Rectal smooth muscle tissue (tissue), 1 donor: ENCODE data around the gene ING2.
"Not testable (repeated sequence)": the region's sequence is repeated elsewhere in the genome, so short reads cannot be mapped to it uniquely, and the experiment has no call there.

Experiments used
- H3K27ac ChIP-seq: one replicate; pipeline ENCODE4 v1.7.0; 2013; ENCODE audit warnings: low read depth, low read length, inconsistent platforms
- H3K27me3 ChIP-seq: one replicate; pipeline ENCODE4 v1.7.0; 2013; ENCODE audit warnings: low read length; ENCODE audit not compliant: control insufficient read depth, insufficient read depth
- H3K36me3 ChIP-seq: one replicate; pipeline ENCODE4 v1.7.0; 2013; ENCODE audit warnings: low read length; ENCODE audit not compliant: control insufficient read depth, insufficient read depth
- H3K4me1 ChIP-seq: one replicate; pipeline ENCODE4 v1.7.0; 2013; ENCODE audit warnings: low read length; ENCODE audit not compliant: control insufficient read depth, insufficient read depth
- H3K4me3 ChIP-seq: one replicate; pipeline ENCODE4 v1.7.0; 2013; ENCODE audit warnings: low read length
- H3K9ac ChIP-seq: one replicate; pipeline ENCODE4 v1.7.0; 2013; ENCODE audit warnings: low read length

The ING2 gene

DNA sequence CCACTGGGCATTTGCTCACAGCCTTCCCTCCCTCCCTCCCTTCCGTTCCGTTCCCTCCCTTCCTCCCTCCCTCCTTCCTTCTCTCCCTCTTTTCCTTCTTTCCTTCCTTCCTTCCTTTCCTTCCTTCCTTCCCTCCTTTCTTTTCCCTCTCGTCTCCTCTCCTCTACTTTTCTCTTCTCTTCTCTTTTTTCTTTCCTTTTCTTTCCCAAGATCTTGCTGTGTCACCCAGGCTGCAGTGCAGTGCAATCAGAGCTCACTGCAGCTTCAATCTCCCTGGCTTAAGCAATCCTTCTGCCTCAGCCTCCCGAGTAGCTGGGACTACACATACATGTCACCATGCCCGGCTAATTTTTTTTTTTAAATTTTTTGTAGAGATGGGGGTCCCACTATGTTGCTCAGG lies 26.7 kb upstream of the ING2 start:
- Histone ChIP-seq H3K4me1 (no peaks in the 10 kb centered on the region), H3K27me3 (no peaks in the 10 kb centered on the region), H3K36me3 (no peaks in the 10 kb centered on the region), H3K27ac (no peak overlapping the region), H3K9ac (no peak overlapping the region), H3K4me3 (no peak overlapping the region)

DNA sequence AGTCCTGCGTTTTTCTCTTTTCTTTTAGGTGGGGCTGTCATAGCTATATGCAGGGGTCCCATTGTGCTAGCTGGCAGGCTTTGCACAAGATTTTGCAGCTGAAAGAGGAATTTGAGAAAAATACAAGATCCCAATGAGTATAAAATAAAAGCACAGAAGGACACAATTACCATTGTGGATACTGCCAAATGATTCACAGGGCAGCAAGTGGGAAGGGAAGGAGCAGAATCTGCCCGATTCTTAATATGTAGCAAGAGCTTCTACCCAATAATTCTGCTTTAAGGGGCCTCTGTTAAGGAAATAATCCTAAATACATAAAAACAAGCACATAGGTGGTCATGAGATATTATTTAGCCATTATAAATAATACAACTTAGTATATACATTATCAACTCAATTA lies 25.9 kb upstream of the ING2 start:
- no peak overlapping the region for H3K9ac ChIP-seq
- no peaks in the 10 kb centered on the region for H3K36me3 ChIP-seq
- H3K27ac ChIP-seq, result no peak overlapping the region
- no peak overlapping the region for H3K4me3 ChIP-seq
- no peaks in the 10 kb centered on the region for H3K27me3 ChIP-seq
- no peaks in the 10 kb centered on the region for H3K4me1 ChIP-seq

DNA sequence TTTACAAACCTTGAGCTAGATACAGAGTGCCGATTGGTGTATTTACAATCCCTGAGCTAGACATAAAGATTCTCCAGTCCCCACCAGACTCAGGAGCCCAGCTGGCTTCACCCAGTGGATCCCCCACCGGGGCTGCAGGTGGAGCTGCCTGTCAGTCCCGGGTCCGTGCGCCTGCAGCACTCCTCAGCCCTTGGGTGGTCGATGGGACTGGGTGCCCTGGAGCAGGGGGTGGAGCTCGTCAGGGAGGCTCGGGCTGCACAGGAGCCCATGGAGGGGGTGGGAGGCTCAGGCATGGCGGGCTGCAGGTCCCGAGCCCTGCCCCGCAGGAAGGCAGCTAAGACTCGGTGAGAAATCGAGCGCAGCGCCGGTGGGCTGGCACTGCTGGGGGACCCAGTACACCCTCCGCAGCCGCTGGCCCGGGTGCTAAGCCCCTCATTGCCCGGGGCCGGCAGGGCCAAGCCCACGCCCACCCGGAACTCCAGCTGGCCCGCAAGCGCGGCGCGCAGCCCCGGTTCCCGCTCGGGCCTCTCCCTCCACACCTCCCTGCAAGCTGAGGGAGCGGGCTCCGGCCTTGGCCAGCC lies 22.3 kb upstream of the ING2 start:
- not testable (repeated sequence) for H3K27me3 ChIP-seq

DNA sequence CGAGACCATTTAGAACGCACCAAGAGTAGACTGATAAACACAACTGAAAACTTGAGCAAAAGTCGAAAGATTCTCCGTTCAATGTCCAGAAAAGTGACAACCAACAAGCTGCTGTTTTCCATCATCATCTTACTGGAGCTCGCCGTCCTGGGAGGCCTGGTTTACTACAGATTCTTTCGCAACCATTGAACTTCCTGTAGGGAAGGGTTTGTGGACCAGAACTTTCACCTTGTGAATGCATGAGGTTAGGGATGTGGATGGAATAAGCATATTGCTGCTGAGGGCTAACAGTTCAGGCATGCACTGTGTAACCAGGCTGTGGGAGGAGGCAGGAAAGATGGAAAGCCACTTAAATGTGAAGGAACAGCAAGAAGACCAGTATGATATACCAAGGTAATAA lies 20.9 kb upstream of the ING2 start:
- Histone ChIP-seq H3K4me1 (no peaks in the 10 kb centered on the region), H3K27me3 (no peaks in the 10 kb centered on the region), H3K9ac (no peak overlapping the region), H3K27ac (no peak overlapping the region), H3K4me3 (no peak overlapping the region), H3K36me3 (no peaks in the 10 kb centered on the region)

More for the DNA sequence above, 22.3 kb upstream of the ING2 start:
- not testable (repeated sequence) for H3K27ac ChIP-seq, H3K9ac ChIP-seq, H3K4me1 ChIP-seq, H3K4me3 ChIP-seq, H3K36me3 ChIP-seq

DNA sequence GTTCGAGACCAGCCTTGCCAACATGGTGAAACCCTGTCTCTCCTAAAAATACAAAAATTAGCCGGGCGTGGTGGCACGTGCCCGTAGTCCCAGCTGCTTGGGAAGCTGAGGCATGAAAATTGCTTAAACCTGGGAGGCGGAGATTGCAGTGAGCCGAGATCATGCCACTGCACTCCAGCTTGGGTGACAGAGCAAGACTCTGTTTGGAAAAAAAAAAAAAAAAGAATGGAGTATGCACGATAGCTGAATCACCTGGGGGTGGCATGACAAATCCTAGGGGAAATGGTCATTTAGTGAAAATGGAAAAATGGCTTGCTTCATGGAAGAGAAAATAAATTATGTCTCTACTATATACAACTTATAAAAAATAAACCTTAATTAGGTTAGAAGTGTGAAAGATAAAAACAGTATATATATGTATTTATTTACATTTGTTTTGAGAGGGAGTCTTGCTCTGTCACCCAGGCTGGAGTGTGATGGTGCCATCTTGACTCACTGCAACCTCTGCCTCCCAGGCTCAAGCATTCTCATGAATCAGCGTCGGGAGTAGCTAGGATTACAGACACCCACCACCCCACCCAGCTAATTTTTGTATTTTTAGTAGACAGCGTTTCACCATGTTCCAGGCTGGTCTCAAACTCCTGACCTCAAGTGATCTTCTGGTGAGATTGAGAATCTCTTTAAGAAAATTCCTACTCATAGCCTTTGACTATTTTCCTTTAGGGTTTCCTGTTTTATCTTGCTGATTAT lies 19.3 kb upstream of the ING2 start:
- no peak overlapping the region for H3K9ac ChIP-seq
- no peaks in the 10 kb centered on the region for H3K36me3 ChIP-seq
- H3K4me1 ChIP-seq, result no peaks in the 10 kb centered on the region
- H3K4me3 ChIP-seq, result no peak overlapping the region
- no peaks in the 10 kb centered on the region for H3K27me3 ChIP-seq
- no peak overlapping the region for H3K27ac ChIP-seq

DNA sequence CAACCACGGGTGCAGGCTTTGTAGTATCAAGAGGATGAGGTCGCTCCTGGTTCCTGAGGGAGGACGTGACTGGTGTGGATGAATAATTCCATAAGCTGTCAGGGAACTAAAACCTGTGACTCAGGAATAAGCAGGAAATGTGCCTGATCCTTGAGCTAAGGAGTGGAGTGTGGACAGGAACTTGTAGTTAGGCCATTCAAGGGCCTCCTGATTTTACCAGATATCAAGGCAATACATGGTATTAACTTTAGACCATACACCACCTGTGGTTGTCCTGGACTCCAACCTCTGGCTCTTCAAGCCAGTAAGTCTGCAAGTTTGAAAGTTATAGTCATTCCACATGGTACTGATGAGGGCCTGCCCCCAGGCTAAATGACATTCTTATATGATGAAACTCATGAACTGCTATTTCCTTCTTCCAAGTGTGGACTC lies 12.1 kb upstream of the ING2 start:
- no peaks in the 10 kb centered on the region for H3K4me1 ChIP-seq
- H3K4me3 ChIP-seq, result no peak overlapping the region
- H3K27ac ChIP-seq, result no peak overlapping the region
- no peaks in the 10 kb centered on the region for H3K36me3 ChIP-seq
- no peak overlapping the region for H3K9ac ChIP-seq
- no peaks in the 10 kb centered on the region for H3K27me3 ChIP-seq

DNA sequence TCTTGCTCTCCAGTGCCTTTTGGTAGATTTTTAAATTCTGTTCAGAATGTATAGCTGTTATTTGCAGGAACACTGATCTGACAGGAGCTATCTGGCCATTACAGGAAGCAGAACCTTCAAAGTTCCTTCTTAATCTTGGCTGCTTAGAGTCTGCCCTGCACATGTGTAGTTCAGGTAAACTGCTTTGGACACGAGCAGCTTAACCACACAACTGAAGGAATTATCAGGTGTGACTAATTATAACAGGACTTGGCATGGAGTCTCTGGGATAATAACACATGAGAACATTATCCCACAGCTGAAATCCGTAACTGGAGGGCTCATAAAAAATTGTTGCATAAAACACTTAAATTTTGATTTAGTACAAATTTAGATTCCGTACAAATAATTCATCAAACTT lies 11.6 kb upstream of the ING2 start:
- H3K27ac ChIP-seq, result no peak overlapping the region
- H3K27me3 ChIP-seq, result no peaks in the 10 kb centered on the region
- no peaks in the 10 kb centered on the region for H3K36me3 ChIP-seq
- H3K4me3 ChIP-seq, result no peak overlapping the region
- H3K4me1 ChIP-seq, result no peaks in the 10 kb centered on the region
- H3K9ac ChIP-seq, result no peak overlapping the region

DNA sequence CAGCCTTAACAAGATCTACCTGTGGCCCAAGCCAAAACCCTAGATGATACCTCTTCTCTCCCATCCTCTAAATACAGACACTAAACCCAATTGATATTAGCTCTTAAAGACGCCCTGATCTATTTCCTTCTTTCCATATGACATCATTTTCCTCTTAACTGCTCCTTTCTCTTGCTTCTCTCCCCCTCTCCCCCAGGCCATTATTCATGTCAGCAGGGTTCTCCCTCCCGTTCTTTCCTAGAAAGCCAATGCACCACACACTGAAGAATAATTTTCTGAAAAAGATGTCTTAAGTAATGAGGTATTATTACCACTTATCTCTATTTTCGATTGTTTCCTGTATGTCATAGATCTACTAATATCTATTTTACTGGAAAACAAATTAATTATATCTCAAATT lies 9.7 kb upstream of the ING2 start:
- Histone ChIP-seq H3K27me3 (no peaks in the 10 kb centered on the region), H3K27ac (no peak overlapping the region), H3K9ac (no peak overlapping the region), H3K36me3 (no peaks in the 10 kb centered on the region), H3K4me3 (no peak overlapping the region), H3K4me1 (no peaks in the 10 kb centered on the region)

DNA sequence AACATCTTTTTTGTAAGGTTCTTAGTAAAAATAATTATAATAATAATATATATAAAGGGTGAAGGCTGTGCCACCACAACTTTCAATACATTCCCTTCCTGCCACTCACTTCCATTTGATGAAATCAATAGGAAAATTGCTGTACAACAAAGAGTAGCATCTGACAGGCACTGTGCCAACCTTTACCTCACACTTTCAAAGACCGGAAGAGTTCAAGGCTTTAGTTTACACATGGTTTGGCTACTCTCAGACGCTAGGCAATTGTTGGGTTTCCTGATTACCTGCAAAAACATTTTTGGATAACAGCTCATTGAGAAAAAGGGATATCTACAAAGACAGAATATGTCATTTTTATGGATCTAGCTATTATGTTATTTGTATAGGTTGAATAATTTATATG lies 5.5 kb upstream of the ING2 start:
- Histone ChIP-seq H3K9ac (no peak overlapping the region), H3K4me3 (no peak overlapping the region), H3K36me3 (no peaks in the 10 kb centered on the region), H3K27ac (no peak overlapping the region), H3K27me3 (no peaks in the 10 kb centered on the region), H3K4me1 (peaks cover 6% of the 10 kb centered on the region)

DNA sequence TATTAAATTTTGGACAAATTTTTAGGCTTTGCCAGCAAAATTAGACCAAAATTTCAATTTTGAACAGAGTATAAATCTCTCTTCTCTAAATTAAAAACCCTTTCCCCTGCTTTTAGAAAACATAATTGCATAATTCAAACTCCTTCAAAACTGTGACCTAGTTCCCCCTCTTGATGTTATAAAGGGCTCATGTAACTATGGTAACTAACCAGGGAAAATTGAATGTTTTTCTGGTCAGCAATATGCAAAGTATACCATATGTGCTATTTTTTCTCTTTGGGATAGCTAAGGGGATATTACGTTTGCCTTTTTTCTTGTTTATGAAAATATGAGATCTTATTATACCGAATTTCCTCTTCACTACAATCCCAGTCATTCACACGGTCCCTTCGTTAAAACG lies 5.1 kb upstream of the ING2 start:
- Histone ChIP-seq H3K4me3 (no peak overlapping the region), H3K9ac (no peak overlapping the region), H3K27me3 (no peaks in the 10 kb centered on the region), H3K36me3 (no peaks in the 10 kb centered on the region), H3K4me1 (peaks cover 6% of the 10 kb centered on the region), H3K27ac (no peak overlapping the region)

DNA sequence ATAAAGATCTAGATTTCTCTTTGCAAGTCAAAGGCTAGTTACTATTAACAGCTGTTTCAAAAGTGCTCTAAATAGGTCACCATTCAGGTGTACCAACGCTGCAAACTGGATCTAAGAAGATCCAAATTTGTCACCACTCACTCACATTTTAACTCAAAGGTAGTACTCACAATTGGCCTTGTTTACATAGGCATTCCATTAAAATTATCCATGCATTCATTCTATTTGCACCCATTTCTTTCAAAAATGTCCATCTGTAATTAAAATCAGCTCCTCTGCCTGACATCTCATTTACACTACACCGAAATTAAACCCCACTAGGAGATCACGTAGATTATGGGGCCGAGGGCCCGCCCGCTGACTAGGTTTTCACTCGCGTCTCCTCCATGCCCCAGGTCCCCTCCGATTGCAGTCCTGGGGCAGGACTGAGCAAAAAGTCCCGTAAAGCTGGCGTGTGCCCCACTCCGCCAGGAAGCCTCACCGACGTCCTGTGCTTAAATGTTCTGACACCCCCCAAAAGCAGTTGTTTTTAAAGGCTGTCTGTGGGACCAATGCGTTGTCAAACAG lies 1.3 kb upstream of the ING2 start:
- Histone ChIP-seq H3K4me1 (peaks cover 6% of the 10 kb centered on the region), H3K36me3 (no peaks in the 10 kb centered on the region), H3K27me3 (no peaks in the 10 kb centered on the region), H3K4me3 (peak overlapping the region; percentile 99), H3K9ac (peak overlapping the region; percentile 42), H3K27ac (peak overlapping the region; percentile 91)

DNA sequence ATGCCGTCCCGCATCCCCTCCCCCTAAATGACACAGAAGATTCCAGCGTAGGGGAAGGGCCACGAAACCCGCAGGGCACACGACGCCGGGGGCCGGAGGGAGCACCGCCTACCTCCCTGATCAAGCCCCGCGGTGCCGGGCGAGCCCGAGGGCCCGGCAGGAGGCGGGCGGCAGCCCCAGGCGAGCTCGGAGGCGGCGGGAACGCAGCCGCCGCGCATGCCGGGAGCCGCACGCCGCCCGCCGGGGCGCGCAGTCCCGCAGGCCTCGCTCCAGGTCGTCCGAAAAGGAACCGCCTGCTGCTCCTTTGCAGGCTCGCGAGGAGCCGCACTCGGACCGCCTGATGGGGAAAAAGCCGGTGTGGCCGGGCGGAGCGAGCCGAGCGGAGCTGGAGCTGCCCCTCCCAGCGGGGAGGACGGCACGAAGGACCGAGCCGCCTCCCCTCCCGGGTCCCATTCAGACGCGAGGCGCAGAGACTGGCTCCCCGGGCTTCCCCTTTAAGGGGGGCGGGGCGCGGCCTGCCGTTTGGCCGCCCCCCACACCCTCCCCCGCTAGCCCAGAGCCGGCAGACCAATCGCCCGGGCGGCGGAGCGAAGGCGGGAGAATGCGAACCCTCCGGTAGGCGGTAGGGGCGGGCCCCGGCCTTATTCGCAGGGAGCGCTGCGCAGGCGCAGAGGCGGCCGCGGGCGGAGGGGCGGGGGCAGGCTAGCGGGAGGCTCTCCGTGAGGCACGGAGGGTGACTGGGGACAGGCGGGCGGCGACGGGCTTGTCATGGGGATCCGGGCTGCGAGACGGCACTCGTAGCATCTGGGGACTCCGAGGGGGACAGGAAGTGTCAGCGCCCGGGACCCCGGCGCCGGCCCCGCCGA lies 561 bp upstream of the ING2 start:
- H3K27ac ChIP-seq, result peak overlapping the region; percentile 98
- H3K27me3 ChIP-seq, result no peaks in the 10 kb centered on the region
- no peaks in the 10 kb centered on the region for H3K36me3 ChIP-seq
- H3K4me3 ChIP-seq, result peak overlapping the region; percentile 99
- peaks cover 6% of the 10 kb centered on the region for H3K4me1 ChIP-seq
- H3K9ac ChIP-seq, result peak overlapping the region; percentile 61
